ENCODE results near the gene SLC22A23. TPM values are rescaled to one million over a fixed set of nuclear protein-coding genes. Genes with fewer than 3 reads are reported as not detected.

SLC22A23 gene
- total RNA-seq, 3 donors from 2014 or later: 61.5 to 160 (median 74.7) TPM

GRCh38 chr6:3297006-3297405 lies 159.8 kb downstream of the SLC22A23 start:
- no peak for ATAC-seq
- no peaks in the 10 kb centered on the region for H3K36me3 ChIP-seq (ENCODE audit: low read depth)
- DNase-seq: no peak
- TF ChIP-seq, protein P1, sequence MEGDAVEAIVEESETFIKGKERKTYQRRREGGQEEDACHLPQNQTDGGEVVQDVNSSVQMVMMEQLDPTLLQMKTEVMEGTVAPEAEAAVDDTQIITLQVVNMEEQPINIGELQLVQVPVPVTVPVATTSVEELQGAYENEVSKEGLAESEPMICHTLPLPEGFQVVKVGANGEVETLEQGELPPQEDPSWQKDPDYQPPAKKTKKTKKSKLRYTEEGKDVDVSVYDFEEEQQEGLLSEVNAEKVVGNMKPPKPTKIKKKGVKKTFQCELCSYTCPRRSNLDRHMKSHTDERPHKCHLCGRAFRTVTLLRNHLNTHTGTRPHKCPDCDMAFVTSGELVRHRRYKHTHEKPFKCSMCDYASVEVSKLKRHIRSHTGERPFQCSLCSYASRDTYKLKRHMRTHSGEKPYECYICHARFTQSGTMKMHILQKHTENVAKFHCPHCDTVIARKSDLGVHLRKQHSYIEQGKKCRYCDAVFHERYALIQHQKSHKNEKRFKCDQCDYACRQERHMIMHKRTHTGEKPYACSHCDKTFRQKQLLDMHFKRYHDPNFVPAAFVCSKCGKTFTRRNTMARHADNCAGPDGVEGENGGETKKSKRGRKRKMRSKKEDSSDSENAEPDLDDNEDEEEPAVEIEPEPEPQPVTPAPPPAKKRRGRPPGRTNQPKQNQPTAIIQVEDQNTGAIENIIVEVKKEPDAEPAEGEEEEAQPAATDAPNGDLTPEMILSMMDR (IDR thresholded peaks at IDR 0.05): no peak
- H3K9me3 ChIP-seq: no peaks in the 10 kb centered on the region
- H3K4me3 ChIP-seq: no peak overlapping the region
- no peaks in the 10 kb centered on the region for H3K4me1 ChIP-seq (ENCODE audit: low read depth)
- intact Hi-C loops (cut with DNase I, micrococcal nuclease): no loop called here

DNA sequence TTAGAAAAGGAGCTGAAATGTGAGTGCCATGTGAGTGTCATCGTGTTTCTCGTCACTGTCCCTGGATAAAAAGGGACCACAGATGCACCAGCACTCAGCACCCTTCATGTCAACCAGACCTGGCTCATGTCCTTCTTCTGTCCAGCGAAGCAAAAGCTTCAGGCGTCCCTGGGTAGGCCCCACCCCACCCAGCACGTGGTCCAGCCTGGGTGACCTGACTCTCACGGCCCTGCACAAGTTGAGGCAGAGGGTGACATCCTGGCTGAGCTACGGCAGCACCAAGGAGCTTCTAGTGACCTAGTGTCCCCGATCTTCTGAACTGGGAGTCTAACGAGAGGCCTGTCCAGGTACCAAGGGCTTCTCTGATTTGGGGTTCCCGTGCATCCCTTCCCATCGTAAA lies 160.3 kb downstream of the SLC22A23 start:
- ATAC-seq (no peak), DNase-seq (no peak)
- intact Hi-C loops (cut with DNase I, micrococcal nuclease): no loop called here
- no peaks in the 10 kb centered on the region for H3K36me3 ChIP-seq (ENCODE audit: low read depth)
- H3K4me3 ChIP-seq: no peak overlapping the region
- H3K4me1 ChIP-seq (ENCODE audit: low read depth): no peaks in the 10 kb centered on the region
- no peaks in the 10 kb centered on the region for H3K9me3 ChIP-seq
- TF ChIP-seq, protein P1 (IDR thresholded peaks at IDR 0.05): no peak

DNA sequence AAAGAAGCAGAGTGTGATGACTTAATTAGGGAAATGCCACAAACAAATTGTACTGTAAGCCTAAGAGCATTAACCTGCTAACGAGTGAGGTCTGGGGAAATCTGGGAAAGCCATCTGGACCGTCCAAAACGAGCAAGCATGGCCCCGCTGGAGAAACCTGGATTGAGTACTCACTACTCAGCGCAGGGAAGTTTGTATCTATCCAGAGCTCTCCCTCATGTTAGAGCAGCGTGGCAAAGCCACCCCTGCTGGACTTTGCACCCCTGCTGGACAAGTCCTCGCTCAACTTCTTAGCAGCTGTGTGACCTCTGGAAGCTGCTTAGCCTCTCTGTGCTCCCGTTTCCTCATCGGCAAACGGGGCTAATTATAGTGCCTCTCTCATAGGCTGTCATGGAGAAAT lies 160.8 kb downstream of the SLC22A23 start:
- no peak overlapping the region for H3K4me3 ChIP-seq
- no peaks in the 10 kb centered on the region for H3K36me3 ChIP-seq (ENCODE audit: low read depth)
- peak; percentile 32 for ATAC-seq
- TF ChIP-seq, protein P1 (IDR thresholded peaks at IDR 0.05): no peak
- H3K4me1 ChIP-seq (ENCODE audit: low read depth): no peaks in the 10 kb centered on the region
- intact Hi-C loops (cut with DNase I, micrococcal nuclease): no loop called here
- H3K9me3 ChIP-seq: no peaks in the 10 kb centered on the region
- peak in 1 of 3 donors; percentile 24 for DNase-seq

GRCh38 chr6:3294921-3295871 lies 161.7 kb downstream of the SLC22A23 start:
- no peak overlapping the region for H3K4me3 ChIP-seq
- no peaks in the 10 kb centered on the region for H3K36me3 ChIP-seq (ENCODE audit: low read depth)
- TF ChIP-seq, protein P1 (IDR thresholded peaks at IDR 0.05): no peak
- no peaks in the 10 kb centered on the region for H3K4me1 ChIP-seq (ENCODE audit: low read depth)
- intact Hi-C loops (cut with DNase I, micrococcal nuclease): no loop called here
- DNase-seq (peak in 2 of 3 donors; percentile 28 to 29), ATAC-seq (peak; percentile 72)
- no peaks in the 10 kb centered on the region for H3K9me3 ChIP-seq

- Histone ChIP-seq H3K36me3 (ENCODE audit: low read depth) (no peaks in the 10 kb centered on the region), H3K4me3 (no peak overlapping the region), H3K9me3 (no peaks in the 10 kb centered on the region), H3K4me1 (ENCODE audit: low read depth) (no peaks in the 10 kb centered on the region)
- TF ChIP-seq, protein P1 (IDR thresholded peaks at IDR 0.05): no peak
- intact Hi-C loops (cut with DNase I, micrococcal nuclease): no loop called here
- ATAC-seq (no peak), DNase-seq (no peak)
These were observed 162.5 kb downstream of the SLC22A23 start for GRCh38 chr6:3294396-3294795.

Data from mucosa of descending colon (tissue), 3 donors.